ENCODE results near the gene HDLBP. TPM values are rescaled to one million over a fixed set of nuclear protein-coding genes. Genes with fewer than 3 reads are reported as not detected.
"Not testable (repeated sequence)": the region's sequence is repeated elsewhere in the genome, so short reads cannot be mapped to it uniquely, and the experiment has no call there.

HDLBP gene
- total RNA-seq, 1 donor from 2014 or later = 216 TPM

DNA sequence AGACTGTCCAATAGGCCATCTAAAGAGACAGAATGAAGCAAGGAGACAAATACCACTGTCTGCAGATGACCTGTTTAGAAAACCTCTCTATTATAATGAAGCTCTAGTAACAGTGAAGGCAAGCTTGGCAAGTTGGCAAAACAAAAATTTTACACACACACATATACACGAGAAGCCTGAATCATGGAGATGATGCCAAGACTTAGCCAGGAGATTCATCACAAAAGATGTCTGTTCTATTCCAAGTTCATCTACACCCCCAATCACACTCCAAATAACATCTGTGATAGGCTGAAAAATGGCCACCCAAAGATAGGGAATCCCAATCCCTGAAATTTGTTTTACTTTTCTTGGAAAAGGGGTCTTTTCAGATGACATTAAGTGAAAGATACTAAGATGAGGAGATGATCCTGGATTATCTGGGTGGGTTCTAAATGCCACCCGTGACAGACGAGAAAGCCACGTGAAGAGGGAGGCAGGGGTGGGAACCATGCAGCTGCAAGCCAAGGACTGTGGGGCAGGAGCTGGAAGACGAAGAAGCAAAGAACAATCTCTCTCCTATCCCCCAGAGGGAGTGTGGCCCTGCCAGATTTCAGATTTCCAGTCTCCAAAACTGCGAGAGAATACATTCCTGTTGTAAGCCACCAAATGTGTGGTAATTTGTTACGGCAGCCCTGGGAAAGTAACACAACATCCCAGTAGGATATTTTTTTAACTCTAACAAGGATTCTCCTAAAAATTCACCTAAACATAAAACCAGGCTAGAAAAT is 20.0 kb downstream of the HDLBP start:
- no peak overlapping the region for H3K27ac Mint-ChIP-seq (ENCODE audit: unreplicated experiment)
- H3K4me1 Mint-ChIP-seq (ENCODE audit: low read depth, unreplicated experiment) = peaks cover 14% of the 10 kb centered on the region
- H3K27me3 Mint-ChIP-seq (ENCODE audit: unreplicated experiment) = peaks cover 5% of the 10 kb centered on the region
- no peaks in the 10 kb centered on the region for H3K9me3 Mint-ChIP-seq (ENCODE audit: unreplicated experiment)
- no peak for TF ChIP-seq CTCF (IDR thresholded peaks at IDR 0.05; ENCODE audit: partially characterized antibody, unreplicated experiment)
- DNase-seq = no peak
- no peak overlapping the region for H3K4me3 Mint-ChIP-seq (ENCODE audit: unreplicated experiment)
- H3K36me3 Mint-ChIP-seq (ENCODE audit: unreplicated experiment) = no peaks in the 10 kb centered on the region

- not testable (repeated sequence) for H3K4me3 Mint-ChIP-seq (ENCODE audit: unreplicated experiment); H3K4me1 Mint-ChIP-seq (ENCODE audit: low read depth, unreplicated experiment); H3K27me3 Mint-ChIP-seq (ENCODE audit: unreplicated experiment); H3K27ac Mint-ChIP-seq (ENCODE audit: unreplicated experiment); H3K9me3 Mint-ChIP-seq (ENCODE audit: unreplicated experiment); H3K36me3 Mint-ChIP-seq (ENCODE audit: unreplicated experiment); DNase-seq
Measured at GRCh38 chr2:241293378-241293797, 22.1 kb downstream of the HDLBP start.

- TF ChIP-seq CTCF (IDR thresholded peaks at IDR 0.05; ENCODE audit: partially characterized antibody, unreplicated experiment) = no peak
- Mint-ChIP-seq H3K27ac (ENCODE audit: unreplicated experiment) (no peak overlapping the region), H3K27me3 (ENCODE audit: unreplicated experiment) (peaks cover 3% of the 10 kb centered on the region), H3K9me3 (ENCODE audit: unreplicated experiment) (no peaks in the 10 kb centered on the region), H3K4me1 (ENCODE audit: low read depth, unreplicated experiment) (peaks cover 2% of the 10 kb centered on the region), H3K36me3 (ENCODE audit: unreplicated experiment) (no peaks in the 10 kb centered on the region), H3K4me3 (ENCODE audit: unreplicated experiment) (no peak overlapping the region)
- no peak for DNase-seq
Measured at GRCh38 chr2:241291977-241292376, 23.5 kb downstream of the HDLBP start.

DNA sequence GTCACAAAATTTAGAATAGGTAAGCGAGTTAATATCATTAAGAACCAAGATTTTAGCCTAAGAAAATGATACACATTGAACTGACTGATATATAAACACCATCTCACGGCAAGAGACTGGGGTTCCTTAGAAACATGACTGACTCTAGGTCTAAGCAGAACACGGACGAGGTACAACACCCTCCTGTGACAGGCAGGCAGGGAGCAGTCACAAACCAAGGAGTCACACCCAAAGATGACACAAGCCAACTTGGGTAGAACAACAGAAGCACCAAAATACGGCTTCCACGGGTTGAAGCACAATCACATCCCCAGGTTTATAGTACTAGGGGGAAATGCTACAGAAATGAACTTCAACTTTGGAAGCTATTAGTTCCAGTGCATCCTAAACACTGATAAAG is 24.3 kb downstream of the HDLBP start:
- Mint-ChIP-seq H3K36me3 (ENCODE audit: unreplicated experiment) (no peaks in the 10 kb centered on the region), H3K27me3 (ENCODE audit: unreplicated experiment) (no peaks in the 10 kb centered on the region), H3K4me1 (ENCODE audit: low read depth, unreplicated experiment) (no peaks in the 10 kb centered on the region), H3K27ac (ENCODE audit: unreplicated experiment) (no peak overlapping the region), H3K9me3 (ENCODE audit: unreplicated experiment) (no peaks in the 10 kb centered on the region), H3K4me3 (ENCODE audit: unreplicated experiment) (no peak overlapping the region)
- no peak for DNase-seq
- TF ChIP-seq CTCF (IDR thresholded peaks at IDR 0.05; ENCODE audit: partially characterized antibody, unreplicated experiment) = no peak

DNA sequence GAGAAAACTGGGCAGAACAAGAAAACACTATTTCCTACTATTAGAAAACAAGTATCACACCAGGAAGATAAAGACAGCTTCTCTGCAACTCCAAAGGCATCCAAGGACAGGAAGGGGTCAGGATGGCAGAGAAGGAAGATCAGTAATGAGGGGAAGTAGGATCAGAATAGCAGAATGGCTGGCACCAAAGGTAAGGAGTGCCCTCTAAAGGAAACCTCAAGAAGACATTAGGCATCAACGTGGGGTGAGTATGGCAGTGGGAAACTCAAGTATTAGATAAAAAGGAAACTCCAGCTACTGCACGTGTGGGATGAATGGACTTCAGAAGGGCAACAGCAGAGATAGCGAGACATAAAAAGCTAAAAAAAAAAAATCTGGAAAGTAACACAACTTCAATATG is 25.9 kb downstream of the HDLBP start:
- Mint-ChIP-seq H3K36me3 (ENCODE audit: unreplicated experiment) (no peaks in the 10 kb centered on the region), H3K4me1 (ENCODE audit: low read depth, unreplicated experiment) (no peaks in the 10 kb centered on the region), H3K27ac (ENCODE audit: unreplicated experiment) (no peak overlapping the region), H3K4me3 (ENCODE audit: unreplicated experiment) (no peak overlapping the region), H3K27me3 (ENCODE audit: unreplicated experiment) (no peaks in the 10 kb centered on the region), H3K9me3 (ENCODE audit: unreplicated experiment) (no peaks in the 10 kb centered on the region)
- no peak for TF ChIP-seq CTCF (IDR thresholded peaks at IDR 0.05; ENCODE audit: partially characterized antibody, unreplicated experiment)
- DNase-seq = no peak

Data from glutamatergic neuron (in vitro differentiated cells).